Renal pelvis (tissue), 4 donors: Measurements from ENCODE around the gene TRMT1. TPM values are rescaled to one million over a fixed set of nuclear protein-coding genes. Genes with fewer than 3 reads are reported as not detected.

Experiments used
- DNase-seq: peaks from one replicate; pipeline ENCODE4 v3.0.0-alpha.2; 2013
- polyA plus RNA-seq, 3 donors: library from polyadenylated mRNA; unstranded; fragments of 120-200 nt; gene quantifications; one replicate each; pipeline ENCODE4 v1.2.1, GENCODE V29; 2013; ENCODE audit not compliant: insufficient read length in 3 of 3

Gene TRMT1
- polyA plus RNA-seq, 3 donors = 35.0 to 43.9 (median 42.9) TPM

- DNase-seq = no peak
Measured at GRCh38 chr19:13127811-13128575, 11.5 kb upstream of the TRMT1 start.

- DNase-seq = no peak
Measured at GRCh38 chr19:13127051-13127450, 10.5 kb upstream of the TRMT1 start.

GRCh38 chr19:13122980-13123957 is 6.7 kb upstream of the TRMT1 start:
- no peak for DNase-seq

- no peak for DNase-seq
Measured at GRCh38 chr19:13122275-13122878, 5.8 kb upstream of the TRMT1 start.

GRCh38 chr19:13121551-13122274 is 5.2 kb upstream of the TRMT1 start:
- no peak for DNase-seq

- no peak for DNase-seq
Measured at GRCh38 chr19:13120817-13121216, 4.3 kb upstream of the TRMT1 start.

GRCh38 chr19:13120031-13120430 is 3.5 kb upstream of the TRMT1 start:
- DNase-seq = no peak

GRCh38 chr19:13119627-13120026 is 3.1 kb upstream of the TRMT1 start:
- DNase-seq = no peak

- peak; percentile 75 for DNase-seq
Measured at GRCh38 chr19:13118424-13119193, 2.1 kb upstream of the TRMT1 start.

GRCh38 chr19:13117772-13118423 is 1.4 kb upstream of the TRMT1 start, which contains the start of gene NACC1:
TSS of gene NACC1 (plus strand) at chr19:13118264. CDS start at chr19:13135208, 16,944 bp downstream.
- peak; percentile 88 for DNase-seq

- no peak for DNase-seq
Measured at GRCh38 chr19:13117176-13117771, 734 bp upstream of the TRMT1 start.

GRCh38 chr19:13115936-13116281 is 631 bp downstream of the TRMT1 start:
- DNase-seq = no peak

- no peak for DNase-seq
Measured at GRCh38 chr19:13112555-13112954, 4.0 kb downstream of the TRMT1 start.

GRCh38 chr19:13110099-13110610 is 6.4 kb downstream of the TRMT1 start:
- no peak for DNase-seq

GRCh38 chr19:13109361-13110098 is 7.0 kb downstream of the TRMT1 start:
- no peak for DNase-seq

GRCh38 chr19:13104848-13105711 is 11.5 kb downstream of the TRMT1 start:
- DNase-seq = no peak

GRCh38 chr19:13104360-13104847 is 12.1 kb downstream of the TRMT1 start:
- DNase-seq = no peak
